ENCODE results near the gene HSF5. TPM values are rescaled to one million over a fixed set of nuclear protein-coding genes. Genes with fewer than 3 reads are reported as not detected.

Gene HSF5
- total and polyA plus RNA-seq, 2 donors (not counting 1 experiment from before 2014, with no cell fraction given): 2.2 to 5.1 TPM

DNA sequence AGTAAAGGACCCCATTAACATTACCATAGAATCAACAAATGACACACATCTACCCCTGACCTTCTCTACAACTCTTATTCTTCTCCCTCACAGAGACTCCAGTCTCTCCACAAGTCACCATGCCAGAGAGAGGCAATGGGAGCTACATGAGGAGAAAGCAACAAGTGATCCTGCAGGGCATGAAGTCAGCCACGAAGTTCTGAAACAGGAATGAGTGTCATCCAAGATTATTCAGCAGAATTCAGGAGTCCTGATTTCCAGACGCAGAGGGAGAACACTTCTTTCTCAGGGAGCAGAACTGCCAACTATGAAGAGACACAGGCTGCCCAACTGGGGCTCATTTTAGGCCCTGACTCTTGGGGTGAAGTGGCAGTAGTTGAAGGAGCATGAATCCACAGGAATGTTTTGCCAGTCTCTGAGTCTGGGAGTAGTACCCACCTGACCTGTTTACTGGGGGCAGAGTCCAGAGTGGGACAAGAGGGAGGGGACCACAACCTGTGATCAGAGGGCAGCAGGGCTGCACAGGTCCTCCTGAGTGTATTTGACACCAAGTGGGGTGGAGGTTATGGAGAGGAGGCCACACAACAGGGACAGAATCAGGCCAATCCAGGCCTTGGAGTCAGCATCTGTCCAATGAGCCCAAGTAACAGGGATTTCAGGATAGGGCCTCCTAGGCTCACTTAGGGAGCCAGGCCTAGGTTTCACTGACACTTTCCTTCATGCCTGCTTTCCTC lies 28.6 kb upstream of the HSF5 start:
- POLR2A ChIA-PET: interaction anchor here (0.6 to 2.4 kb wide), 5 partner anchors 29 to 498 kb away, joined by 3 to 24 read pairs (median 4); partner anchors contain the start of gene HSF5
- Mint-ChIP-seq H3K27ac (peak overlapping the region; percentile 97), H3K9me3 (ENCODE audit: insufficient read depth) (no peaks in the 10 kb centered on the region), H3K27me3 (no peaks in the 10 kb centered on the region), H3K4me1 (peaks cover 46% of the 10 kb centered on the region), H3K4me3 (peak overlapping the region; percentile 97)
- 77% methylated on average over 2 of the region's 2 CpGs for WGBS (ENCODE audit: insufficient coverage)
- Histone ChIP-seq H3K4me2 (replicated peaks; ENCODE audit: low read depth, low read length, poor library complexity, severe bottlenecking) (peak overlapping the region; percentile 94), H2AFZ (ENCODE audit: insufficient read depth, low read depth, low read length, poor library complexity, severe bottlenecking) (peak overlapping the region; percentile 67), H3K27me3 (replicated peaks in 1 of 4; ENCODE audit: control extremely low read depth in 1 of 4, control insufficient read depth in 3 of 4, insufficient read depth in 4 of 4, low read length in 3 of 4) (no peaks in the 10 kb centered on the region), H3K27ac (ENCODE audit: low read length in 2 of 2) (peak overlapping the region; percentile 82 to 83), H3K9me3 (ENCODE audit: control extremely low read depth in 1 of 3, control insufficient read depth in 2 of 3, insufficient read depth in 1 of 3, low read length in 2 of 3) (no peaks in the 10 kb centered on the region), H3K4me3 (ENCODE audit: control extremely low read depth in 1 of 5, extremely low read depth in 1 of 5, insufficient read depth in 1 of 5, low read depth in 2 of 5, low read length in 4 of 5) (peak overlapping the region; percentile 61 to 93 (median 88)), H4K20me1 (ENCODE audit: control insufficient read depth, insufficient read depth, low read length, poor library complexity, severe bottlenecking) (peaks cover 40% of the 10 kb centered on the region), H3K79me2 (ENCODE audit: control insufficient read depth, insufficient read depth, low read length) (peaks cover 41% of the 10 kb centered on the region), H3K36me3 (replicated peaks in 1 of 2; ENCODE audit: control extremely low read depth in 1 of 2, control insufficient read depth in 1 of 2, extremely low read depth in 1 of 2, insufficient read depth in 2 of 2, low read length in 1 of 2) (peaks cover 0 to 18% of the 10 kb centered on the region in 2 experiments), H3K4me1 (ENCODE audit: control insufficient read depth in 2 of 2, insufficient read depth in 2 of 2, low read length in 2 of 2) (peaks cover 37 to 57% of the 10 kb centered on the region in 2 donors), H3K9ac (ENCODE audit: low read length) (peak overlapping the region; percentile 86)
- DNase-seq (no peak), ATAC-seq (ENCODE audit: low read depth) (no peak)
- TF ChIP-seq EZH2 (IDR thresholded peaks at IDR 0.05; ENCODE audit: borderline replicate concordance, insufficient read depth, low read depth, low read length, poor library complexity, severe bottlenecking): no peak
- intact Hi-C loops (cut with micrococcal nuclease): loop anchor here (1.0 to 10.0 kb wide), 4 partner anchors 165 to 1260 kb away; partner anchors contain the start of genes DYNLL2, MRPS23, MSI2 and SUPT4H1
- CTCF ChIA-PET: interaction anchor here (2.2 to 6.4 kb wide), 6 partner anchors 11 to 487 kb away, joined by 8 to 85 read pairs (median 14); partner anchors contain the start of gene HSF5

DNA sequence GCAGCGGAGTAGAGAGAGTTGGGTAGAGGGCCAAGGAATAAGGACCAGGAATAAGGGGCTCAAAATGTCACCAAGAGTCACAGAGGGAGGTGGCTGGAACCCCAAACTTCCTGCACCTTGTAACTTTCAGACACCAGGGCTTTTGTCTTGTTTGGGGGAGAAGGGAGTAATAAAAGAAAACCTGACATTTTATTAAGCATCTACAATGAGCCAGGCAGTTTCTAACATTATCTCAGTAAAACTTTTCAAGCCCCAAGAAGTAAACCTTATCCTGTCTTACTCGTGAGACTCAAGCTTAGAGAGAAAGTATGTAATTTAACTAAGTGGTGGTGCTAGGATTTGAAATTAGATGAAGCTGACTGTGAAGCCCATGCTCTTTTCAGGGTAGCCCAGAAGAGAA lies 27.1 kb upstream of the HSF5 start:
- no peaks in the 10 kb centered on the region for H3K9me3 ChIP-seq (ENCODE audit: control extremely low read depth in 1 of 3, control insufficient read depth in 2 of 3, insufficient read depth in 1 of 3, low read length in 2 of 3)
- DNase-seq: no peak
- H3K79me2 ChIP-seq (ENCODE audit: control insufficient read depth, insufficient read depth, low read length): peaks cover 56% of the 10 kb centered on the region
- peak overlapping the region; percentile 97 for H3K27ac Mint-ChIP-seq
- no peak overlapping the region for H3K4me3 ChIP-seq (ENCODE audit: control extremely low read depth in 1 of 5, extremely low read depth in 1 of 5, insufficient read depth in 1 of 5, low read depth in 2 of 5, low read length in 4 of 5)
- 90% methylated on average over 1 of the region's 2 CpGs for WGBS (ENCODE audit: insufficient coverage)
- intact Hi-C loops (cut with micrococcal nuclease): loop anchor here (5.0 to 10.0 kb wide), 3 partner anchors 433 to 1258 kb away; partner anchors contain the start of genes DYNLL2, MRPS23 and MSI2
- no peaks in the 10 kb centered on the region for H3K27me3 Mint-ChIP-seq
- no peaks in the 10 kb centered on the region for H3K9me3 Mint-ChIP-seq (ENCODE audit: insufficient read depth)
- no peak overlapping the region for H3K9ac ChIP-seq (ENCODE audit: low read length)
- H3K36me3 ChIP-seq (replicated peaks in 1 of 2; ENCODE audit: control extremely low read depth in 1 of 2, control insufficient read depth in 1 of 2, extremely low read depth in 1 of 2, insufficient read depth in 2 of 2, low read length in 1 of 2): peaks cover 1 to 33% of the 10 kb centered on the region in 2 experiments
- ChIA-PET POLR2A (interaction anchor here (0.6 to 2.8 kb wide), 6 partner anchors 10 to 1985 kb away, joined by 3 to 19 read pairs (median 4); partner anchors contain the start of gene RNF43), CTCF (interaction anchor here (0.6 to 3.4 kb wide), 10 partner anchors 8 to 490 kb away, joined by 3 to 18 read pairs (median 4); partner anchors contain the start of genes HSF5 and RNF43)
- no peak for ATAC-seq (ENCODE audit: low read depth)
- peak overlapping the region; percentile 92 for H3K4me2 ChIP-seq (replicated peaks; ENCODE audit: low read depth, low read length, poor library complexity, severe bottlenecking)
- H4K20me1 ChIP-seq (ENCODE audit: control insufficient read depth, insufficient read depth, low read length, poor library complexity, severe bottlenecking): peaks cover 41% of the 10 kb centered on the region
- H3K27ac ChIP-seq (ENCODE audit: low read length in 2 of 2): peak overlapping the region in 1 of 2 donors; percentile 83
- no peak for TF ChIP-seq EZH2 (IDR thresholded peaks at IDR 0.05; ENCODE audit: borderline replicate concordance, insufficient read depth, low read depth, low read length, poor library complexity, severe bottlenecking)
- TF ChIP-seq, protein P1, sequence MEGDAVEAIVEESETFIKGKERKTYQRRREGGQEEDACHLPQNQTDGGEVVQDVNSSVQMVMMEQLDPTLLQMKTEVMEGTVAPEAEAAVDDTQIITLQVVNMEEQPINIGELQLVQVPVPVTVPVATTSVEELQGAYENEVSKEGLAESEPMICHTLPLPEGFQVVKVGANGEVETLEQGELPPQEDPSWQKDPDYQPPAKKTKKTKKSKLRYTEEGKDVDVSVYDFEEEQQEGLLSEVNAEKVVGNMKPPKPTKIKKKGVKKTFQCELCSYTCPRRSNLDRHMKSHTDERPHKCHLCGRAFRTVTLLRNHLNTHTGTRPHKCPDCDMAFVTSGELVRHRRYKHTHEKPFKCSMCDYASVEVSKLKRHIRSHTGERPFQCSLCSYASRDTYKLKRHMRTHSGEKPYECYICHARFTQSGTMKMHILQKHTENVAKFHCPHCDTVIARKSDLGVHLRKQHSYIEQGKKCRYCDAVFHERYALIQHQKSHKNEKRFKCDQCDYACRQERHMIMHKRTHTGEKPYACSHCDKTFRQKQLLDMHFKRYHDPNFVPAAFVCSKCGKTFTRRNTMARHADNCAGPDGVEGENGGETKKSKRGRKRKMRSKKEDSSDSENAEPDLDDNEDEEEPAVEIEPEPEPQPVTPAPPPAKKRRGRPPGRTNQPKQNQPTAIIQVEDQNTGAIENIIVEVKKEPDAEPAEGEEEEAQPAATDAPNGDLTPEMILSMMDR (IDR thresholded peaks at IDR 0.05): no peak
- no peaks in the 10 kb centered on the region for H3K27me3 ChIP-seq (replicated peaks in 1 of 4; ENCODE audit: control extremely low read depth in 1 of 4, control insufficient read depth in 3 of 4, insufficient read depth in 4 of 4, low read length in 3 of 4)
- H3K4me3 Mint-ChIP-seq: peak overlapping the region; percentile 83
- H3K4me1 ChIP-seq (ENCODE audit: control insufficient read depth in 2 of 2, insufficient read depth in 2 of 2, low read length in 2 of 2): peaks cover 37 to 68% of the 10 kb centered on the region in 2 donors
- no peak overlapping the region for H2AFZ ChIP-seq (ENCODE audit: insufficient read depth, low read depth, low read length, poor library complexity, severe bottlenecking)
- peaks cover 57% of the 10 kb centered on the region for H3K4me1 Mint-ChIP-seq
